ENCODE results near the gene CUL9.

The CUL9 gene

GRCh38 chr6:43268355-43268700 lies 86.3 kb downstream of the CUL9 start:
- no peak for DNase-seq (ENCODE audit: extremely low read depth, insufficient read length)

GRCh38 chr6:43268782-43269272 lies 86.8 kb downstream of the CUL9 start:
- Histone ChIP-seq H3K4me3 (replicated peaks; ENCODE audit: low read depth, low read length) (no peak overlapping the region), H3K36me3 (ENCODE audit: control insufficient read depth, insufficient read depth, low read length) (no peaks in the 10 kb centered on the region), H3K27me3 (replicated peaks; ENCODE audit: control insufficient read depth, insufficient read depth, low read length) (no peaks in the 10 kb centered on the region; the same call in 1 of the 2 replicates)
- no peak for TF ChIP-seq CTCF (IDR thresholded peaks at IDR 0.05; ENCODE audit: insufficient read depth, low read length, poor library complexity, severe bottlenecking)
- no peak for DNase-seq (ENCODE audit: extremely low read depth, insufficient read length)

More at GRCh38 chr6:43268355-43268700, 86.3 kb downstream of the CUL9 start:
- Histone ChIP-seq H3K27me3 (replicated peaks; ENCODE audit: control insufficient read depth, insufficient read depth, low read length) (no peaks in the 10 kb centered on the region), H3K4me3 (replicated peaks; ENCODE audit: low read depth, low read length) (no peak overlapping the region), H3K36me3 (ENCODE audit: control insufficient read depth, insufficient read depth, low read length) (no peaks in the 10 kb centered on the region)
- no peak for TF ChIP-seq CTCF (IDR thresholded peaks at IDR 0.05; ENCODE audit: insufficient read depth, low read length, poor library complexity, severe bottlenecking)

GRCh38 chr6:43269273-43270007 lies 87.4 kb downstream of the CUL9 start:
- no peak for TF ChIP-seq CTCF (IDR thresholded peaks at IDR 0.05; ENCODE audit: insufficient read depth, low read length, poor library complexity, severe bottlenecking)
- peak overlapping the region; percentile 22; the same call in 1 of the 2 replicates for H3K4me3 ChIP-seq (replicated peaks; ENCODE audit: low read depth, low read length)
- DNase-seq (ENCODE audit: extremely low read depth, insufficient read length): no peak
- H3K36me3 ChIP-seq (ENCODE audit: control insufficient read depth, insufficient read depth, low read length): no peaks in the 10 kb centered on the region
- no peaks in the 10 kb centered on the region; the same call in 1 of the 2 replicates for H3K27me3 ChIP-seq (replicated peaks; ENCODE audit: control insufficient read depth, insufficient read depth, low read length)

- no peaks in the 10 kb centered on the region; the same call in 1 of the 2 replicates for H3K27me3 ChIP-seq (replicated peaks; ENCODE audit: control insufficient read depth, insufficient read depth, low read length)
- H3K4me3 ChIP-seq (replicated peaks; ENCODE audit: low read depth, low read length): no peak overlapping the region
- no peaks in the 10 kb centered on the region for H3K36me3 ChIP-seq (ENCODE audit: control insufficient read depth, insufficient read depth, low read length)
- no peak for TF ChIP-seq CTCF (IDR thresholded peaks at IDR 0.05; ENCODE audit: insufficient read depth, low read length, poor library complexity, severe bottlenecking)
- DNase-seq (ENCODE audit: extremely low read depth, insufficient read length): no peak
Measured at GRCh38 chr6:43271103-43271815, 89.3 kb downstream of the CUL9 start.

- Histone ChIP-seq H3K4me3 (replicated peaks; ENCODE audit: low read depth, low read length) (no peak overlapping the region), H3K36me3 (ENCODE audit: control insufficient read depth, insufficient read depth, low read length) (no peaks in the 10 kb centered on the region), H3K27me3 (replicated peaks; ENCODE audit: control insufficient read depth, insufficient read depth, low read length) (no peaks in the 10 kb centered on the region; the same call in 1 of the 2 replicates)
- DNase-seq (ENCODE audit: extremely low read depth, insufficient read length): no peak
- no peak for TF ChIP-seq CTCF (IDR thresholded peaks at IDR 0.05; ENCODE audit: insufficient read depth, low read length, poor library complexity, severe bottlenecking)
Measured at GRCh38 chr6:43271944-43272343, 89.9 kb downstream of the CUL9 start.
